GM12874 (cell line): ENCODE measurements around the gene CDH13.

Experiments
- CTCF ChIP-seq: IDR thresholded peaks from 2 replicates; pipeline ENCODE4 v1.5.1; 2011; ENCODE audit warnings: low read depth, mild to moderate bottlenecking, control low read depth, low read length, moderate library complexity; ENCODE audit not compliant: insufficient read depth

CDH13 gene

GRCh38 chr16:82653550-82654511 lies 27.1 kb downstream of the CDH13 start:
- TF ChIP-seq CTCF: no peak

- TF ChIP-seq CTCF: no peak
These were observed 28.4 kb downstream of the CDH13 start for GRCh38 chr16:82655072-82655714.

GRCh38 chr16:82655720-82656490 lies 29.1 kb downstream of the CDH13 start:
- no peak for TF ChIP-seq CTCF

- TF ChIP-seq CTCF: no peak
These were observed 30.5 kb downstream of the CDH13 start for GRCh38 chr16:82657239-82657638.

- TF ChIP-seq CTCF: no peak
These were observed 31.0 kb downstream of the CDH13 start for GRCh38 chr16:82657786-82658185.

- no peak for TF ChIP-seq CTCF
These were observed 32.0 kb downstream of the CDH13 start for GRCh38 chr16:82658796-82659195.
